ENCODE data around the gene UQCRQ. TPM values are rescaled to one million over a fixed set of nuclear protein-coding genes. Genes with fewer than 3 reads are reported as not detected.

UQCRQ gene
- total RNA-seq, 1 experiment from 2014 or later, result 306 TPM

DNA sequence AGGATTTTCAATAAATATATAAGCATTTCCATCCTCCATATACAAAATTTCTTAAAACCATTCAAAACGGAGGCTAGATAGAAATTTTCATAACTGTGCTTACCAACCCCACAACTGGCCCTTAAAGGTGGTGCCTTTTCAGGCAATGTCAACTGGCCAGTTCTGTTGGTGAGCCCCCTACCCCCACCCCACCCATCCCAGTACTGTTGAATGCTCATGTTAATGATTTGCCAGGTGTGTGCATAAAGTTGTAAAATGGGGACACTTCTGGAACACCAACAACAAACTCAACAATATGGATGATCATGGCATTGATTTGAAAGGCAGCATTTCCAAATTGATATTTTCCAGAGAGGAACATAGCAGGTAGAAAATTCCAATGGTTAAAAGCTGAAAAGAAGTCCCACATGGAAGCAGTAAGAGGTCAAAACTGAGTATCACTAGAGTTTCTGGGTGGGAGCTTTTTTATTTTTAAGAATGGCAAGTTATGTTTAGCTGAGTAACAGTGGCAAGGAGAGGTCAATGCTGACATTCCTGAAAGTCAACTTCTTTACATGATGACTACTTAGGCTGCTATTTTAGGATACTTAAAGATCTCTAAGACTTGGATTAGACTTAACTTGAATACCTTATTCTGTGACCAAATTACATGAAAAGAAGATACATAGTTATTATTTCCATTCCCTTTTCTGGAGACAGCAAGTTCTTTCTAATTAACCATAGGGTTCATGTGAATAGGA is 9.7 kb downstream of the UQCRQ start:
- Mint-ChIP-seq H3K27me3 (ENCODE audit: low read depth) (no peaks in the 10 kb centered on the region), H3K27ac (no peak overlapping the region), H3K36me3 (ENCODE audit: insufficient read depth in 1 of 3, low read depth in 3 of 3) (peaks cover 7 to 39% (median 27%) of the 10 kb centered on the region in 3 experiments; a peak in 6 of 7 replicates), H3K9me3 (no peaks in the 10 kb centered on the region), H3K4me3 (no peak overlapping the region), H3K4me1 (no peaks in the 10 kb centered on the region)
- Histone ChIP-seq H3K23me2 (ENCODE audit: insufficient read length, low read depth, low read length, poor library complexity, severe bottlenecking) (no peaks in the 10 kb centered on the region), H3K56ac (ENCODE audit: insufficient read length, low read depth, low read length) (no peak overlapping the region), H3K9ac (ENCODE audit: extremely low read depth, insufficient read length, low read length) (no peak overlapping the region), H4K20me1 (ENCODE audit: control insufficient read depth, insufficient read depth, insufficient read length) (no peaks in the 10 kb centered on the region), H2AK5ac (ENCODE audit: insufficient read length, low read length) (no peak overlapping the region), H4K5ac (ENCODE audit: insufficient read length, low read depth, low read length) (no peak overlapping the region), H4K91ac (ENCODE audit: insufficient read length, low read depth, low read length) (no peak overlapping the region), H2BK5ac (ENCODE audit: insufficient read length, low read length) (no peak overlapping the region), H3K27ac (ENCODE audit: insufficient read length, low read depth, low read length) (no peak overlapping the region), H2BK120ac (ENCODE audit: low read depth, low read length, poor library complexity, severe bottlenecking) (no peak overlapping the region), H2BK12ac (ENCODE audit: insufficient read length, low read depth, low read length) (no peak overlapping the region), H3T11ph (ENCODE audit: low read length) (no peak overlapping the region), H2BK15ac (ENCODE audit: low read depth, low read length) (no peak overlapping the region), H3K4me2 (ENCODE audit: insufficient read depth, insufficient read length, low read length) (no peak overlapping the region), H3K79me1 (ENCODE audit: insufficient read depth, low read depth, low read length, poor library complexity, severe bottlenecking) (no peaks in the 10 kb centered on the region), H3K9me3 (ENCODE audit: control insufficient read depth, low read depth, low read length) (no peaks in the 10 kb centered on the region), H2AFZ (ENCODE audit: low read length) (no peak overlapping the region), H3K18ac (ENCODE audit: insufficient read length, low read depth, low read length) (no peak overlapping the region), H4K8ac (replicated peaks; ENCODE audit: insufficient read length, low read depth, low read length) (no peak overlapping the region), H3K4ac (ENCODE audit: low read depth, low read length) (no peak overlapping the region), H2BK20ac (ENCODE audit: low read depth, low read length, poor library complexity, severe bottlenecking) (no peak overlapping the region), H3K27me3 (ENCODE audit: insufficient read depth, low read length) (no peaks in the 10 kb centered on the region), H3K23ac (ENCODE audit: insufficient read length, low read depth, low read length) (no peak overlapping the region), H3K14ac (ENCODE audit: insufficient read depth, low read length) (no peak overlapping the region), H3K4me1 (ENCODE audit: insufficient read depth, low read length) (no peaks in the 10 kb centered on the region), H3K79me2 (ENCODE audit: insufficient read depth, low read length) (no peaks in the 10 kb centered on the region)
- WGBS (ENCODE audit: extremely low coverage, insufficient read length, low lambda C conversion rate), result no CpG with 5 or more reads among the region's 1 CpG
- TF ChIP-seq, protein P1, sequence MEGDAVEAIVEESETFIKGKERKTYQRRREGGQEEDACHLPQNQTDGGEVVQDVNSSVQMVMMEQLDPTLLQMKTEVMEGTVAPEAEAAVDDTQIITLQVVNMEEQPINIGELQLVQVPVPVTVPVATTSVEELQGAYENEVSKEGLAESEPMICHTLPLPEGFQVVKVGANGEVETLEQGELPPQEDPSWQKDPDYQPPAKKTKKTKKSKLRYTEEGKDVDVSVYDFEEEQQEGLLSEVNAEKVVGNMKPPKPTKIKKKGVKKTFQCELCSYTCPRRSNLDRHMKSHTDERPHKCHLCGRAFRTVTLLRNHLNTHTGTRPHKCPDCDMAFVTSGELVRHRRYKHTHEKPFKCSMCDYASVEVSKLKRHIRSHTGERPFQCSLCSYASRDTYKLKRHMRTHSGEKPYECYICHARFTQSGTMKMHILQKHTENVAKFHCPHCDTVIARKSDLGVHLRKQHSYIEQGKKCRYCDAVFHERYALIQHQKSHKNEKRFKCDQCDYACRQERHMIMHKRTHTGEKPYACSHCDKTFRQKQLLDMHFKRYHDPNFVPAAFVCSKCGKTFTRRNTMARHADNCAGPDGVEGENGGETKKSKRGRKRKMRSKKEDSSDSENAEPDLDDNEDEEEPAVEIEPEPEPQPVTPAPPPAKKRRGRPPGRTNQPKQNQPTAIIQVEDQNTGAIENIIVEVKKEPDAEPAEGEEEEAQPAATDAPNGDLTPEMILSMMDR (conservative IDR thresholded peaks at IDR 0.05), result no peak
- no peak for DNase-seq

Measured in H9 (cell line).